HT-29 (cell line): Measurements from ENCODE around the gene C3orf80. TPM values are rescaled to one million over a fixed set of nuclear protein-coding genes. Genes with fewer than 3 reads are reported as not detected.
"Not testable (repeated sequence)": the region's sequence is repeated elsewhere in the genome, so short reads cannot be mapped to it uniquely, and the experiment has no call there.

ENCODE experiments used
- DNase-seq: peaks from one replicate; pipeline ENCODE4 v3.0.0-alpha.2; 2015; ENCODE audit warnings: low spot score
- total RNA-seq: library from RNA; depleted of rRNA; stranded (reverse); fragments of >200 nt; shearing (Covaris generic); gene quantifications from 2 replicates; pipeline ENCODE4 v1.2.3, GENCODE V29; 2014; rRNA removed

Gene C3orf80
- not detected in 2 replicates for total RNA-seq

DNA sequence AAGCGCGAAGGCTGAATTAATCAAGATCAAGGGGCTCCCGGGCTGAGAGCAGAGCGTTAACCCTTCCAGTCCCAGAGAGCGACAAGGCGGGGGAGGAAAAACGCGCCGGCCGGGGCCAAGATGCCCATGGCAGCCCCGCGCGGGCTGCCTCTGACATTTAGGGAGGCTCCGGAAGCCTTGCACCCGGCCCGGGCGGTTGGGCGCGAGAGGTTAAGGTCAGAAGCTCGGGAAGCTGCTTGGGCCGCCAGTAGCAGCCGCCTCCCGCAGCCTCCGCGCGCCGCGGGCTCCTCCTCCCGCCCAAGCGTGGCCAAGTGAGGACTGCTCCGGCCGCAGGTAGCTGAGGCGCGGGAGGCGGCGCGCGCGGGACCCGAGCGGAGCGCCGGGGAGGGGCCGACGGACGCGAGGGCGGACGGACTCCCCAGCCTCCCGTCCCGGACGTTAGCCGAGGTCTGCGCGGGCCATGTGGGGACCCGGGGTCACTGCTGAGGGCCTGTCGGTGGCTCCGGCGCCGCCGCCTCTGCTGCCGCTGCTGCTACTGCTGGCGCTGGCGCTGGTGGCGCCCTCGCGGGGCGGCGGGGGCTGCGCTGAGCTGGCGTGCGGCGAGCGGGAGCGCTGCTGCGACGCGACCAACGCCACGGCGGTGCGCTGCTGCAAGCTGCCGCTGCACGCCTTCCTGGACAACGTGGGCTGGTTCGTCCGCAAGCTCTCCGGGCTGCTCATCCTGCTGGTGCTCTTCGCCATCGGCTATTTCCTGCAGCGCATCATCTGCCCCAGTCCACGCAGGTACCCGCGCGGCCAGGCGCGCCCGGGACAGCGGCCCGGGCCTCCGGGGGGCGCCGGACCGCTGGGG, at the start of gene C3orf80:
C3orf80 (plus strand) TSS at position 247 of the 850 bp plus-strand sequence; CDS start at position 461, 214 bp downstream.
- DNase-seq = peak; percentile 46

DNA sequence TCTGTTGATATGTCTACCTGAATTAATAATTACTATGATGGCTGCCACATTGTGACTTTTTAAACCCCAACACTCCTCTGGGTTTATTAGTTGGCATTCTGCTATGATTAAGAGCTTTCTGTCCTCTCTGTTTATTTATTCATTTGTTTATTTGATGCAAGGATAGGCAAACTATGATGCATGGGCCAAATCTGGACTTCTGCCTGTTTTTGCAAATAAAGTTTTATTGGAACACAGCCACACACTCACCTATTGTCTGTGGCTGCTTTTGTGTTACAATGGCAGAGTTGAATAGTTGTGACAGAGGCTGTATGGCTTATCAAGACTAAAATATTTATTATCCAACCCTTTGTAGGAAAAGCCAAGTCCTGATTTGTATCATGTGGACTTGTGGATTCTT, 48.3 kb upstream of the C3orf80 start:
- no peak for DNase-seq

DNA sequence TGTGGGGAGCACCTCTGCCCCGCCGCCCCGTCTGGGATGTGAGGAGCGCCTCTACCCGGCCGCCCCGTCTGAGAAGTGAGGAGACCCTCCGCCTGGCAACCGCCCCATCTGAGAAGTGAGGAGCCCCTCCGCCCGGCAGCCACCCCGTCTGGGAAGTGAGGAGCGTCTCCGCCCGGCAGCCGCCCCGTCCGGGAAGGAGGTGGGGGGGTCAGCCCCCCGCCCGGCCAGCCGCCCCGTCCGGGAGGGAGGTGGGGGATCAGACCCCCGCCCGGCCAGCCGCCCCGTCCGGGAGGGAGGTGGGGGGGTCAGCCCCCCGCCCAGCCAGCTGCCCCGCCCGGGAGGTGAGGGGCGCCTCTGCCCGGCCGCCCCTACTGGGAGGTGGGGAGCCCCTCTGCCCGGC, 46.6 kb upstream of the C3orf80 start:
- DNase-seq = not testable (repeated sequence)

DNA sequence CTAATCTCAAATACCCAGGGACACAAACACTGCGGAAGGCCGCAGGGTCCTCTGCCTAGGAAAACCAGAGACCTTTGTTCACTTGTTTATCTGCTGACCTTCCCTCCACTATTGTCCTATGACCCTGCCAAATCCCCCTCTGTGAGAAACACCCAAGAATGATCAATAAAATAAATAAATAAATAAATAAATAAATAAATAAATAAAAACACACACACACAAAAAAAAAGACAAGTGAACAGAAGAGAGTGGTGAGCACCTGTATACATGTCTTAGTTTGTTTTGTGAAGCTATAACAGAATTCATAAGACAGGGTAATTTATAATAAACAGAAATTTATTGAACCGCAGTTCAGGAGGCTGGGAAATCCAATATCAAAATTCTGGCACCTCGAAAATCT, 45.8 kb upstream of the C3orf80 start:
- DNase-seq = not testable (repeated sequence)

DNA sequence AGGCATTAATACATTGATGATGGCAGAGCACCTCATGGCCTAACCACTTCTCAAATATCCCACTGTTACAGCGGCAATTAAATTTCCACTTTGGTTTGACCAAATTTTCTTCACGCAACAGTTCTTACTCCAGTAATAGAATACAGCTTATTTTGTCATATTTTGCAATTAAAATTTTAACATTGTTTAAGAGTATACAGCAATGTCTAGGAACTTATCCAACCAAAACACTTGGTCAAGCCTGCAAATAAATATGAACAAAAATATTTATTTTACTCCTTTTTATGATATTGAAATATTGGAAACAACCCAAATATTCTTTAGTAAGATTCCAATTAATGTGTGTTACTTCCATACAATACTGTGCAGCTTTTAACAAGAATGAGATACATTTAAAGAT, 45.3 kb upstream of the C3orf80 start:
- no peak for DNase-seq

DNA sequence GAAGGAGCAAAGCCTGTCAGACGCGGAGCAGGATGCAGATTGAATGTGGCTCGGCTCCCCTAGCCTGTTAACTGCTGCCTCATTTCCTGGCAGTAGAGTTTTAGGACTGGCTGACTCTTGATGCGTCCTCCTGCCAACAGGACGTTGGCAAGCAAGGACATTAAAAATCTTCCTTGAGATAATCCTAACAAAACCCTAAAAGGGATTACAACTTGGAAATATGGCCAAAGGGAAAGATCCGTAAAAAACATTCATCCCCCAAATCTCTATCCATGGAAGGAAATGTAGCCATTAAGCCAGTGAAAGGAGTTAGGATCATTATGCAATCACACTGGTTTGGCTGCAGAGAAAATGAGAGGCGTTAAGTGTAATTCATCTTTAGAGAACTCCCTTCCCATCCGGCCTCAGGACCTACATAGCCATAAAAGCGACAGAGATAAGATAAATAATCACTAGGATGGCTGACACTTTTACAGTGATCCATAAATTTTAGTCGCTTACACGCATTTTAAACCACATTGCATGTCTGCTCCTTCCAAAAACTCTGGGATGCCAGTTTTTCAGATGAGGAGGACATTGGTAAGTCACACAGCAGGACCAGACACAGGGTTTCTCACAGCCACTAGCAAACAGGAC, 44.5 kb upstream of the C3orf80 start:
- no peak for DNase-seq

DNA sequence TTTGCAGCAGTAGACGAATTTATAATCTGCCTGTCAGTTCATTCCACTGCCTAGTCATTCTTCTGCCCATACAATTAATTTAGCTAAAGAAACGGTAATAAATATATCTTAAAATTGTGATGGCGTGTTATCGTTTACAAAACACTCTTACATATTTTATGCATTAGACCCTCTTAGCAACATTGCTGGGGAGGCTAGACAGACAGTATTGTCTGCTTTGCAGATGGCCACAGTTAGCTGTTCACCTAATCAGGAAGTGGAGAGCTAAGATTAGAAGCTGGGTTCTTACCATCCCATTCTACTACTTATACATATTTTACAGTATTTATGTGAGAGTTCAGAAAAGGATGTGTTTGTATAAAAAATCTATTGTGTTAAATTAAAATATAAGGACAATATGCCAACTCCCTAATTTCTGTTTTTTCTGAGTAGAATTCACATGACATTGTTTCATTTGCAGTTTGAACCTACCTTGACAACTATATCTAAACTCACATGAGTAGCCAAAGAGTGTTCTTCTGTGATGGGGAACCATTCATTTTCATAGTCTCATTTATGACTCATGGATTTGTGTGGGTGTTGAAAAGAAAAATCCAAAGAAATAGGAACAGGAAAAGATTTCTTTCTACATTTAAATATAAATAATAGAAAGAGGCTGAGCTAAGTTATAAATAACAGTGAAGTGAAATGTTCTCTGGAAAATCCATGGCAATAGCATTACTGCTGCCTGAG, 41.7 kb upstream of the C3orf80 start:
- DNase-seq = no peak

DNA sequence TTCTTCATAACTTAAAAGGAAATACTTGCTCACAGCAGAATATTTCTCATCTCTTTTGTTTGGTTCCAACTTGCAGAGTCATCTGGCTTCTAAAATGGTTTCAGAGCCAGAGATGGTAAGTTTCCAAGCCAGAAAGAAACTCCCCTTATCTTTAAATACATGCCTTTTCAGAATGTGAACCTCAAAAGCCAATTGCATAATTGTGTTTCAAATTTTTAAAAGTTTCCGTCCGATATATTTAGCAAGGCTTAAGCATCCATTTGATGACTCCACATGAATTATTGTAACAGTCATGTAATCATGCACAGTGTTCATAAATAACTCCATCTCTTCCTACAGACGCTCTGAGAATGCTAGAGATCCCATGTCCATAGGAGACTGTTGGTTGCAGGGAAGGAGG, 40.6 kb upstream of the C3orf80 start:
- DNase-seq = no peak

DNA sequence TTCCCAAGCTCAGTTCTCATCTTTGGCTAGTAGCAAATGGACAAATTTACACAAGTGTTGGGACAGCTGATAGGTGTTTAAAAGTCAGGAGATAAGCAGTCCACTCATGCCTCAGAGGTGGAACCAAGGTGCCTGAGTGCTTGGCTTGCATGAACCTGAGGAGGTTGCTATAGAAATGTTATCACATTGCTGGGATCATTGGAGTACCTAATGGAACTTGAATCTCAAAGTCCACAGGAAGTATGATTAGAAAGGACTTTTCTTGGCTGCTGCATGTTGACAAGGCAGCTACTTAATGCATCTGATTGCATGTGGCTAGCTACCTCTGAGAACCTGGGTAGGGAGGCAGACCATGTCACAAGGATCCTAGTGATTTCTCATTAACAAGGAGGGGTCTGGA, 39.5 kb upstream of the C3orf80 start:
- DNase-seq = no peak

DNA sequence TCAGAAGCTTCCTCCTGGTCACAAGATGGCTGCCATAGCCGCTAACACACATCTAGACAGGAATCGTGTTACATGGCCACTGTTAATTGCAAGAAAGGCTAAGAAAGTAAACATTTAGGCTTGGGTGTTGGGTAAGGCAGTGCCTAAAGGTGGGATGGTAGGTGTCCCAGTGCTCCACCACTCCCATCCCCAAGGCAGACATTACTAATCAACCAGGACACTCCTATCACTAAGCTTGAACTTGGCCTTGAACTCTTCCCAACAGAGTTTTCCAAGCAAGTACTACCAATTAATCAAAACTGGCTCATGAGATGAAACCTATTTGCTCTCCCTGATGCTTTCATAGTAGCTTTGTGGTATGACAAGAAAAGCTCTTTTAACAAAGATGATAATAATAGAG, 37.9 kb upstream of the C3orf80 start:
- DNase-seq = no peak

DNA sequence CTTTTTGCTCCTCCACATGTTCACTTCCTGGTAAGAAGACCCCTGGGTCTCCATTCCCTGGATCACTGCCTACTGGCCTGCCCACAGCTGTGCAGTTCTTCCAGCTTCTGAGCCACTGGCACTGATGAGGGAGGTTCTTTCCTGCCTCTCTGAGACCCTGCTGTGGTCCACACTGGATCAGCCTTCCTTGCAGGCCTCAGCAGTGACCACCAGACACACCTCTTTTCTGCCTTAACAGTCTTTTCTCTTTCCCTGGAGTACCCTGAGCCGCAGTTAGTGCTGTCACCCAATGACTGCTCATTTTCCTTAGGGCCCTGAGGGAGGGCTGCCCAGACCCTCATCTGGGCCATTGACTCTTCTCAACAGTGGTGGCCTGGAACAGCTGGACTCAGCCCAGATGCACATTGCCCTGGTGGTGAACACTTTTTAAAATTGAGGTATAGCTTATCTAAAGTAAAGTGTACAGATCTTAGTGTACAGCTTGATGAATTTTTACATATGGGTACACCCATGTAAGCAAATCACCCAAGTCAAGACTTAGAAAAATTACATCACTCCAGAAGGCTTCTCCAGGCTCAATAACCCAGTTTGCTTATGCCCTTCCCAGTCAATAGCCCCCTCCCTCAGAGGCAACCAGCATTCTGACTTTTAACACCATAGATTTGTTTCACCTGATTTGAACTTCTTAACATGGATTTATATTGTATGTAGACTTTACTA, 32.8 kb upstream of the C3orf80 start:
- DNase-seq = no peak

DNA sequence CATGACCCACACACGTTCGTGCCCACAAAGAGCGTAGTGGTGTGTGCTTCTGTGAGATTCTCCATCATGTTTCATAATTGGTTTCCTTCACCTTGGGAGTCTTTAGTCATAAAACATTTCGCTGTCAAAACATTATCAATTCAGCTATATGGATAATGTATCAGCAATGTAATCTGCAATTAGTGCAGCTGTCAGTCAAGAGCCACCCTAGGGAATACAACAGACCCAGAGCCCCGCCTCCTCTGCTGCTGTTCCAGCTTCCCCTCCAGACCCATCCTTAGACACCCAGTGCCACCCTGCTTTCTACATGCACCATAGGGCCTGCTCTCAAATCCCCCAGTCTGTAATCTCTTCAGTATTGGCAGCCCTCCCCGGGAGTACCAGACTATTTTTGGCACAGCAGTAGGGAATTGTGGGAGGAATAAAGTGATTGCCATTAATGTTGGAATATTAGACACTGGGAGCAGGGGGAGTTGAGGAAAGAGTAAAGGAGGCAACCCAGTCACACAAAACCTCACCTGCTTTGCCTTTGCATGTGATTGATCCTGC, 31.5 kb upstream of the C3orf80 start:
- no peak for DNase-seq

DNA sequence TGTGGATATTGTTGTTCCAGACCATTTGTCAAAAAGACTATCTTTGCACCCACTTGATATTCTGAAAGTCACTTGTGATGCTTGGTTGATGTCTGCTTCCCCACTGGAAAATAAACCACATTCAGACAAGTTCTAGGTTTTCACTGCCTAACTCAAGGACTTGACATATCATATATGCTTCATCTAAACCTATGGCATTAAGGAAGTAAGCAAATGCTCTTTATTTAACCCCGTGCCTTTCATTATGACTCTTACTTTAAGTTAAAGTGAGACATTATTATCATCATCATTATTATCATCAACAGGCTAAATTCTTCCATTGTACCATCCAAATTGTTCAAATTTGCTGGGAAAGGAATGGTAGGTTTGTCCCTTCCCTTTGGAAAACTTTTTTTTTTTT, 30.8 kb upstream of the C3orf80 start:
- no peak for DNase-seq

DNA sequence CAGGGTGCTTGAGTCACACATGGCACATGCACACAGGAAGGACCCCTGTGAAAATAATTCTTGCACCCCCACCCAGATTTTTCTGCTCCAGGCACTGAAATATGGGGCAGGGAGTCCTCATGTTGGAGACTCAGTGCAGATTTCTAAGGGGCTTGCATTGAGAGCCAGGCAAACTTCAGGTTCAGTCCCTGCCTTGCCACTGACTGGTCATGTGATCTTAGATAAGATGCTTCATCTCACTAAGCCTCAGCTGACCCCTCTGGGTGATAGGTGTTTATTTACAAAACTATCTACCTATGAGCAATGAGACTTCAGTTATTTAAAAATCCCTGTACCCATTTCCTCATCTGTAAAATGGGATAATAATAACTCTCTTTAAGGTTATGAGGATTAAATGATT, 30.1 kb upstream of the C3orf80 start:
- no peak for DNase-seq

DNA sequence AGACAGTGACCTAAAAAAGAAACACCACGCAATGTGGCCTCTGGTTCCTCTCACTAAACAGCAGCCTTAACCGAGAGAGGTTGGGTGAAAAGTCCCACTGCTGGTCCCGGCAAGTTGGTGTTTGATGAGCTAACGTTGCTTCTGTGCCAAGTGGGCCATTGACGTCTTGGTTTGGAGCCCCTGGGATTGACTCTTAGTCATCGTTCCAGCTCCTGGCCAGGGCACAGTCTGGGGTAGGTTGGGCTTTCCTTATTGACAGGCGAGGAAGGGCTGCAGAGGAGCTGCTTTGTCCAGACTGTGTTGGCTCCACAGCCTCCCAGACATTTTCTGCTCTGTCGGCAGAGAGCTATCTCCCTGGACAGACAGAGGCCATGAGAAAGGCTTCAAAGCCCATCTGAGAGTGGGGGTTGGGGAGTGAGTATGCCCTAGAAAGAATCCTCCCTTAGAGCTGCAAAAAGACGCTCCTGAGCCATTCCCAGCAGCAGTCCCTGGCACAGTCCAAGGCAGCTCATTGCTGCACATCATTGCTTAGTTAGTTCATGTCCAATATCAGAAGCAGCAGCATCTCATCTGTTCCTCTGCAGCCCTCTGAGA, 28.6 kb upstream of the C3orf80 start:
- DNase-seq = no peak

DNA sequence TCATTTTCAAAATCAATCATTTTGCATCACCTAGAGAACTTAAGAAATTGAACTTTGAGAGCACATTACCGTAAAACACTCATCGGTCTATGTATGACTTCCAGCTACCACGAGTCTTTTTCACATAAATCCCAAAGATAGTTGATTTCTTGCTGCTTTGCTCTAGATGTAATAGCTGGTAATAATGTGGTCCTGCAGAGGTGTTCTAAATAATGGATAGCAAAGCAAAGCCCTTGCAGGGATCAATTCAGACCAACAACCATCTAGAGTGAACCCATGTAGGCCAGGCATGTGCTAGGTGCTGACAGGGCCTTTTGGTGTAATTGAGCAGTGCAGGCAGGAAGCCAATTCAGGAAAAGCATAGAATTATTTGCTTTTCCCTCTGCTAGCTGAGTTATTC, 26.1 kb upstream of the C3orf80 start:
- no peak for DNase-seq

DNA sequence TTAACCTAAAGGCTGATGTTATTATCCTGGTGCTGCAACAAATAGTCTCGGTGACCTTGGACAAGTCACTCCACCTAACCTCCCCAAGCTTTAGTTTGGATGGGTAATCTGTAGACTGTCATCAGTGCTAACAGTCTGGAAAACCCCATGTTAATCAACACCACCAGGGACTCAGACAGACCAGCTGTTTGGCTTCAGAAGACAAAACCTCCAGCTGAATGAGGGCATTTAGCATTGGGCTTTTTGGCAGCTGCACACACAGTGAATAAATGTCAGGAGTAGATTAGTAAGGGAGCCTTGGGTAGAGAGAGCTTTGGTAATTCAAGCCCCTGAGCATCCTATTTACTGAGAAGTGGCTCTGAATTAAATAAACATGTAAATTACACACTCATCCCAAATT, 24.9 kb upstream of the C3orf80 start:
- DNase-seq = no peak

DNA sequence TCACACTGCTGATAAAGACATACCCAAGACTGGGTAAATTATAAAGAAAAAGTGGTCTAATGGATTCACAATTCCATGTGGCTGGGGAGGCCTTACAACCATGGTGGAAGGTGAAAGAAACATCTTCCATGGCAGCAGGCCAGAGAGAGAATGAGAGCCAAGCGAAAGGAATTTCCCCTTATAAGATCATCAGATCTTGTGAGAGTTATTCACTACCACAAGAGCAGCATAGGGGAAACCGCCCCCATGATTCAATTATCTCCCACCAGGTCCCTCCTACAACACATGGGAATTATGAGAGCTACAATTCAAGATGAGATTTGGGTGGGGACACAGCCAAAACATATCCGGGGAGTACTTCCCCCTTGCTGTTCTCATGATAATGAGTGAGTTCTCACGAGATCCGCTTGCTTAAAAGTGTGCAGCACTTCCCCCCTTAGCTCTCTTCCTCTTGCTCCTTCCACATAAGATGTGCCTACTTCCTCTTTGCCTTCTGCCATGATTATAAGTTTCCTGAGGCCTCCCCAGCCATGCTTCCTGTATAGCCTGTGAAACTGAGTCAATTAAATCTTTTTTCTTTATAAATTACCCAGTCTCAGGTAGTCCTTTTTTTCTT, 20.7 kb upstream of the C3orf80 start:
- DNase-seq = not testable (repeated sequence)

DNA sequence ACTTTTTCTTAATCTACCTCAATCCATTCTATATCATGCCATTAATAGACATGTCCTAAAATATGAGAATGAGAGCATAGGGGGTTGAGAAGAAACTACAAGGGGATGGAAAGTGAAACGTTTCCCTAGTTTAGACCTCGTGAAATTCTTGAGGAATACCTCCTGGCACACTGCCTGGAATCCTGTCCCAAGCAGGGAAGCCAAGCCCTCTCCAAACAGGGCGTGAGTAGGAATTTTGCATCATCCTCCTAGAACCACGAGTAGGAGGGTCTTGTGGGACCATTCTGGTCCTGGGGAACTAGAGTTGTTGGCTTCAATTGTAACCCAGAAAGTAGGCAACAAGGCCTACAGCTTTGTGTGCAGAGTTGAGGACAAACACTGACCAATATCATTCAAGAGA, 19.6 kb upstream of the C3orf80 start:
- DNase-seq = no peak

DNA sequence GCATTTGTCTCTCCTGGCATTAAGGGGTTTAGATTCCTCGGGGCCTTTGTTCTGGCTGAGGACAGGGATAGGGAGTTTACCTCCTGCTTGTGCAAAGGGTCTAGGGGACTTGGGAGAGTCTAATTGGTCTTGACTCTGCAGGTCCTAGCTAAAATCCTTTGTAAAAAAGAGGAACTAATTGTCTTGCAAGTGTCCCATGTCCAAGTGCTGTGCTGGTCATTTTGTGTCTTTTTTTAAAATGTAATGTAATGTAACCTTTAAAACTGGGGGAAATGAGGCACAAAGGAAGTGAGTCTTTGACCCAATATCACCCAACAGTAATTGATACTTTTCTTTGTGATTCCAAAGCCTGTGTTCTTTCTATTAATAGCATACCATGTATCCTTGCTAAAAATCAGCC, 14.9 kb upstream of the C3orf80 start:
- DNase-seq = no peak

DNA sequence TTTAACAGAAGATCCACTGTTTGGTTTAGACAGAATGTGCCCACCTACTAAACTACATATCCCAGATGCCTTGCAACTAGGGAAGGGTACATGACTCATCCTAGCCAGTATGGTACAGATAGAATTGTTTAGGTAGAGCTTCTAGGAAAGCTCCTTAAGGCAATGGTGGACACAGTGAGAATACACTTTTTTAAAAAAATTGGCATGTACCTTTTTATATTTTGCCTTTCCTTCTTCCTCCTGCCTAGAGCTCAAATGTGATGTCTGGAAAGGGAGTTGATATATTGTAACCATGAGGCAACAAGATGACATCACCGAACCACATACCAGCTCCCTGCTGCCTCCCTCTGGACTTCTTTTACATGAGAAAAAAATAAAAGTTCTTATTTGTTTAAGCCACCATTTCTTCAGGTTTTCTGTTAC, 14.4 kb upstream of the C3orf80 start:
- DNase-seq = peak; percentile 22
